Gastroesophageal sphincter (tissue), 4 donors: ENCODE measurements around the gene POP4. TPM values are rescaled to one million over a fixed set of nuclear protein-coding genes. Genes with fewer than 3 reads are reported as not detected.

ENCODE experiments used
- ATAC-seq: fragments of 150-250 bp; one replicate; pipeline ENCODE4 v1.9.1; 2016; ENCODE audit warnings: mild to moderate bottlenecking, moderate library complexity
- H3K27ac ChIP-seq, 4 donors: fragments of 200-600 bp; sonication (generic) in 3 of 4; 1 replicate in 3 of 4; 2 replicates in 1 of 4; pipeline ENCODE4 v1.5.1; 2016 to 2019
- H3K27me3 ChIP-seq: fragments of 200-600 bp; sonication (generic); one replicate; pipeline ENCODE4 v1.5.1; 2019
- H3K36me3 ChIP-seq, 2 donors: fragments of 200-600 bp; sonication (generic); one replicate each; pipeline ENCODE4 v1.5.1; 2019; ENCODE audit warnings: control low read depth in 1 of 2
- H3K4me1 ChIP-seq, 3 donors: fragments of 200-600 bp; sonication (generic); 1 replicate in 2 of 3; 2 replicates in 1 of 3; pipeline ENCODE4 v1.5.1; 2016 to 2019; ENCODE audit warnings: control low read depth in 2 of 3
- H3K4me3 ChIP-seq, 2 donors: fragments of 200-600 bp; sonication (generic); one replicate each; pipeline ENCODE4 v1.5.1; 2019; ENCODE audit warnings: mild to moderate bottlenecking in 1 of 2, moderate library complexity in 1 of 2
- H3K9me3 ChIP-seq, 3 donors: fragments of 200-600 bp; sonication (generic); one replicate each; pipeline ENCODE4 v1.5.1; 2017 to 2019; ENCODE audit warnings: control low read depth in 2 of 3
- CTCF ChIP-seq, 4 experiments: fragments of 200-600 bp in 2 of 4; fragments of 450-650 bp in 2 of 4; sonication (generic) in 1 of 4; IDR thresholded peaks; one replicate each; pipeline ENCODE4 v1.5.1; 2017 to 2019; ENCODE audit warnings: antibody characterized with exemption in 4 of 4, mild to moderate bottlenecking in 2 of 4, moderate library complexity in 2 of 4
- EP300 ChIP-seq: sonication (generic); formaldehyde crosslinking; IDR thresholded peaks from one replicate; pipeline ENCODE4 v1.6.1; 2017; ENCODE audit warnings: antibody characterized with exemption, mild to moderate bottlenecking
- POLR2A ChIP-seq, 2 donors: fragments of 450-650 bp; IDR thresholded peaks; one replicate each; pipeline ENCODE4 v1.6.1; 2017; ENCODE audit warnings: antibody characterized with exemption in 2 of 2, mild to moderate bottlenecking in 2 of 2, moderate library complexity in 1 of 2
- POLR2AphosphoS5 ChIP-seq: sonication (generic); formaldehyde crosslinking; IDR thresholded peaks from one replicate; pipeline ENCODE4 v1.6.1; 2017; ENCODE audit warnings: antibody characterized with exemption
- WGBS, 2 donors: methylation state at CpG; one replicate each; pipeline ENCODE4 v1.1.5; 2018; ENCODE audit warnings: low coverage in 1 of 2; 5-methylcytosine and 5-hydroxymethylcytosine counted together
- total RNA-seq, 4 donors: library from RNA; depleted of rRNA; stranded (reverse); fragments of >200 nt; gene quantifications; one replicate each; pipeline ENCODE4 v1.1.0, GENCODE V29; 2016

Gene POP4
- total RNA-seq, 4 donors from 2014 or later = 41.4 to 79.7 (median 61.7) TPM

DNA sequence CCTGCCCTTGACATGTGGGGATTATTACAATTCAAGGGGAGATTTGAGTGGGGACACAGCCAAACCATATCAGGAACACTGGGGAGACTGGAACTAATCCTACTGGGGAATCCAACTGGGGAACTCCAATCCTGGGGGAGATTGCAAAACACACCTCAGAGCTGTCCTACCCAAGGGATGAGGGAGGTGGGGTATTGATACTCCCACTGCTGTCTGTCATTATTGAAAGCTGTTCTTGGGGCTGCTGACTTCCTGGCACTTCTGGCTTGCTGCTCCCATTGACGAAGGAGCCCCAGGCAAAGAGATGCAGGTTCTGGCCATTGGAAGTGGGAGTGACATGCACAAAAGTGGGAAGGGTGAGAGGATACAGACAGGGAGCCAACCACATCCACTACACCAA is 24.7 kb upstream of the POP4 start:
- H3K36me3 ChIP-seq = no peaks in the 10 kb centered on the region
- H3K4me1 ChIP-seq = no peaks in the 10 kb centered on the region
- WGBS, 2 donors = 63% methylated on average over 1 of the region's 1 CpG; no CpG with 5 or more reads in 1 of the 2 donors
- ATAC-seq = no peak
- peaks cover 47% of the 10 kb centered on the region for H3K27me3 ChIP-seq
- no peak overlapping the region for H3K4me3 ChIP-seq
- H3K9me3 ChIP-seq = peaks cover 0 to 23% (median 0%) of the 10 kb centered on the region in 3 donors
- TF ChIP-seq POLR2AphosphoS5 (no peak), EP300 (no peak), CTCF (IDR thresholded peaks at IDR 0.05) (no peak), POLR2A (IDR thresholded peaks at IDR 0.05) (no peak)
- H3K27ac ChIP-seq = no peak overlapping the region

DNA sequence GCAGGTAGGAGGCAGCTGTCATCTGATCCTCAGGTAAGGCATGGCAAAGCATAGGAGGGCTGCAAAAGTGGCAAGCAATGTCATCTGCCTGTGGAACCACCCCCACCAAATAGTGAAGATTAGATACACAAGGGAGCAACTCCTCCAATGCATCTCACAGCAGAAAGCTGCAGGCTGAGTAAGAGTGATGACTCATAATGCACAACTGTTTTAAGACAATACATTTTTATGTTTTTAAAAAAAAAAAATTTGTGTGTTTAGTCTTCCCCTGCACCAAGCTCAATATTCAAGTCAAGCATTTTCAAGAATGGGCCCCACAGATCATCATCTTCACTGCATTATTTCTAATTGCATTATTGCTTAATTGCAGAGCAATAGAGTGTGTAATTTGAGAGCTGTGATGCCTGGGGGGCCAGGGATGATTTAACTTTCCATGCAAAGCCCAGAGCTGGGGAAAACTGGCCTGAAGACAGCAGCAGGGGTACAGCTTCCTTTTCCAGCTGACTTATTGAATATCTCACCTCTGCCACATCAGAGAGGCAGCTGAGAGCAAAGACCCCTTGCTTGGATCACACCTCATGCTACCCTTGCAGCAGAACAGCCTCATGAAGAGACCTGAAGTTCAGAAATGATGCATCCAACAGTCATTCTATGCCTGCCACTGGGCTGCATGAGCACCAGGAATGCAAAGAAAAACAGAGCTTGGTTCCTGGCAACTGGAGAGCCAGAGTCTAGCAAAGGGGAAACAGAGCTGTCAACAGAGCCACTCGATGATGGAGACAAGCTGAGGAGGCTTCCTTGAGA is 22.7 kb upstream of the POP4 start:
- Histone ChIP-seq H3K27ac (no peak overlapping the region), H3K27me3 (peaks cover 44% of the 10 kb centered on the region), H3K4me3 (no peak overlapping the region), H3K4me1 (no peaks in the 10 kb centered on the region), H3K9me3 (peaks cover 0 to 23% (median 0%) of the 10 kb centered on the region in 3 donors), H3K36me3 (no peaks in the 10 kb centered on the region)
- 67% methylated on average over 1 of the region's 1 CpG; no CpG with 5 or more reads in 1 of the 2 donors for WGBS, 2 donors
- TF ChIP-seq CTCF (IDR thresholded peaks at IDR 0.05) = no peak
- TF ChIP-seq POLR2AphosphoS5 = no peak
- TF ChIP-seq POLR2A (IDR thresholded peaks at IDR 0.05) = no peak
- no peak for TF ChIP-seq EP300
- no peak for ATAC-seq

GRCh38 chr19:29586401-29586800 is 19.7 kb upstream of the POP4 start:
- no peak for ATAC-seq
- peaks cover 50% of the 10 kb centered on the region for H3K27me3 ChIP-seq
- no peaks in the 10 kb centered on the region for H3K4me1 ChIP-seq
- no peaks in the 10 kb centered on the region for H3K36me3 ChIP-seq
- H3K27ac ChIP-seq = no peak overlapping the region
- peaks cover 0 to 15% (median 0%) of the 10 kb centered on the region in 3 donors for H3K9me3 ChIP-seq
- no peak overlapping the region for H3K4me3 ChIP-seq
- WGBS, 2 donors = 50 to 63% methylated on average over 2 of the region's 2 CpGs
- no peak for TF ChIP-seq POLR2AphosphoS5
- no peak for TF ChIP-seq POLR2A (IDR thresholded peaks at IDR 0.05)
- no peak for TF ChIP-seq CTCF (IDR thresholded peaks at IDR 0.05)
- no peak for TF ChIP-seq EP300

GRCh38 chr19:29587059-29587458 is 19.0 kb upstream of the POP4 start:
- no peaks in the 10 kb centered on the region for H3K4me1 ChIP-seq
- 67 to 71% methylated on average over 1 to 3 of the region's 3 CpGs for WGBS, 2 donors
- H3K9me3 ChIP-seq = peaks cover 0 to 12% (median 0%) of the 10 kb centered on the region in 3 donors
- H3K27ac ChIP-seq = no peak overlapping the region
- ATAC-seq = no peak
- no peak for TF ChIP-seq CTCF (IDR thresholded peaks at IDR 0.05)
- TF ChIP-seq POLR2AphosphoS5 = no peak
- no peak for TF ChIP-seq POLR2A (IDR thresholded peaks at IDR 0.05)
- no peak for TF ChIP-seq EP300
- H3K4me3 ChIP-seq = no peak overlapping the region
- H3K27me3 ChIP-seq = peaks cover 57% of the 10 kb centered on the region
- H3K36me3 ChIP-seq = no peaks in the 10 kb centered on the region

DNA sequence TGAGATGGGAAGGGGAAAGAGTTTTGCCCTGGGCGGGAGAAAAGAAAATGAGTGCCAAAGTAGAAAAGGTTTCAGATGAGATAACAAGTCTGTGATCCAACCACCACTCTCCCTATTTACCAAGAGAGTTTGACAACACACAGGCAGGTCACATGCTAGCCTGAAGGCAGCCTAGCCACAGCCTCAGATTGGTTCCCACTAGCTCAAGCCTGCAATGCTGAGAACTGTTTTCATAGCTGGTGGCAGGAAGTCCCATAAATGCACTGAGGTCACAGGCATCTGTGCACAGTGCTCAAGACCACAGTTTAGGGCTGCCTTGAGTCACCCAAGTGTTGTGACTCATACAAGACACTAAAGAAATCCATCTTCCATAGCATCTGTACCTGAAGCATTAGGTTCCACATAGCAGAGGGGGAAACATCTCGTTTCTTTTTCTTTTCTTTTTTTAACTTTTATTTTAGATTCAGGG is 18.5 kb upstream of the POP4 start:
- no peaks in the 10 kb centered on the region for H3K4me1 ChIP-seq
- WGBS, 2 donors = 46 to 69% methylated on average over 2 of the region's 2 CpGs
- H3K4me3 ChIP-seq = no peak overlapping the region
- no peaks in the 10 kb centered on the region for H3K36me3 ChIP-seq
- TF ChIP-seq CTCF (IDR thresholded peaks at IDR 0.05) = no peak
- TF ChIP-seq EP300 = no peak
- TF ChIP-seq POLR2AphosphoS5 = no peak
- TF ChIP-seq POLR2A (IDR thresholded peaks at IDR 0.05) = no peak
- no peak overlapping the region for H3K27ac ChIP-seq
- H3K27me3 ChIP-seq = peaks cover 59% of the 10 kb centered on the region
- peaks cover 0 to 12% (median 0%) of the 10 kb centered on the region in 3 donors for H3K9me3 ChIP-seq
- ATAC-seq = no peak
